HL-60 (cell line): ENCODE results near the gene TMEM98.
"Not testable (repeated sequence)": the region's sequence is repeated elsewhere in the genome, so short reads cannot be mapped to it uniquely, and the experiment has no call there.

Source experiments
- DNase-seq, 2 experiments: peaks; one replicate each; pipeline ENCODE4 v3.0.0-alpha.2; 2010 to 2020; ENCODE audit warnings: low read depth in 1 of 2, low spot score in 1 of 2
- H3K27ac ChIP-seq: fragments of 250-450 bp; sonication (Bioruptor Pico); replicated peaks from 2 replicates; pipeline ENCODE4 v1.5.1; 2020; ENCODE audit warnings: mild to moderate bottlenecking, moderate library complexity
- H3K27me3 ChIP-seq: fragments of 250-450 bp; sonication (Bioruptor Pico); 2 replicates; pipeline ENCODE4 v1.5.1; 2021; ENCODE audit warnings: mild to moderate bottlenecking, moderate library complexity; ENCODE audit not compliant: insufficient read depth, poor library complexity, severe bottlenecking
- H3K4me3 ChIP-seq: replicated peaks from 2 replicates; pipeline ENCODE4 v1.5.1; 2011; ENCODE audit warnings: mild to moderate bottlenecking, control low read depth, low read length; ENCODE audit not compliant: insufficient read depth
- CTCF ChIP-seq: IDR thresholded peaks from one replicate; pipeline ENCODE4 v1.5.1; 2011; ENCODE audit warnings: low read length, control low read depth, inconsistent platforms; ENCODE audit not compliant: insufficient read depth
- GABPA ChIP-seq: IDR thresholded peaks from 2 replicates; pipeline ENCODE4 v1.6.1; 2012; ENCODE audit warnings: low read depth
- POLR2AphosphoS5 ChIP-seq: IDR thresholded peaks from 2 replicates; pipeline ENCODE4 v1.6.1; 2012; ENCODE audit warnings: low read depth
- REST ChIP-seq: IDR thresholded peaks from 2 replicates; pipeline ENCODE4 v1.6.1; 2012; ENCODE audit warnings: low read depth; ENCODE audit not compliant: insufficient replicate concordance
- SPI1 ChIP-seq: IDR thresholded peaks from 2 replicates; pipeline ENCODE4 v1.6.1; 2012; ENCODE audit warnings: low read depth, mild to moderate bottlenecking, borderline replicate concordance

The TMEM98 gene

GRCh38 chr17:32985050-32985756 lies 57.2 kb downstream of the TMEM98 start:
- TF ChIP-seq REST, result no peak
- no peak for TF ChIP-seq SPI1
- no peak for TF ChIP-seq CTCF
- TF ChIP-seq POLR2AphosphoS5, result no peak
- TF ChIP-seq GABPA, result no peak
- Histone ChIP-seq H3K27ac (no peak overlapping the region), H3K27me3 (no peaks in the 10 kb centered on the region), H3K4me3 (no peak overlapping the region)
- DNase-seq, result no peak

- not testable (repeated sequence) for H3K27ac ChIP-seq, H3K27me3 ChIP-seq, H3K4me3 ChIP-seq, DNase-seq
Observed at GRCh38 chr17:32987453-32987805, 59.5 kb downstream of the TMEM98 start.

GRCh38 chr17:32987868-32988267 lies 59.9 kb downstream of the TMEM98 start:
- not testable (repeated sequence) for DNase-seq, H3K27me3 ChIP-seq, H3K4me3 ChIP-seq, H3K27ac ChIP-seq

- DNase-seq, result no peak
- Histone ChIP-seq H3K27ac (no peak overlapping the region), H3K27me3 (no peaks in the 10 kb centered on the region), H3K4me3 (no peak overlapping the region)
- TF ChIP-seq CTCF (no peak), SPI1 (no peak), REST (no peak), POLR2AphosphoS5 (no peak), GABPA (no peak)
Observed at GRCh38 chr17:32988481-32989101, 60.6 kb downstream of the TMEM98 start.
